ENCODE measurements around the gene STX1B.
"Not testable (repeated sequence)": the region's sequence is repeated elsewhere in the genome, so short reads cannot be mapped to it uniquely, and the experiment has no call there.

STX1B gene

GRCh38 chr16:31010585-31011325 lies at the start of gene STX1B:
STX1B (minus strand) TSS chr16:31010638; CDS start chr16:31010396, 242 bp downstream.
- DNase-seq (ENCODE audit: low spot score) = peak; percentile 20

- DNase-seq (ENCODE audit: low spot score) = no peak
These were observed 45.2 kb upstream of the STX1B start for GRCh38 chr16:31055613-31056012.

- DNase-seq (ENCODE audit: low spot score) = no peak
These were observed 41.7 kb upstream of the STX1B start for GRCh38 chr16:31052114-31052513.

- no peak for DNase-seq (ENCODE audit: low spot score)
These were observed 40.0 kb upstream of the STX1B start for GRCh38 chr16:31050280-31051030.

- no peak for DNase-seq (ENCODE audit: low spot score)
These were observed 33.6 kb upstream of the STX1B start for GRCh38 chr16:31043898-31044481.

GRCh38 chr16:31043352-31043751 lies 32.9 kb upstream of the STX1B start:
- DNase-seq (ENCODE audit: low spot score) = no peak

GRCh38 chr16:31042866-31043265 lies 32.4 kb upstream of the STX1B start:
- no peak for DNase-seq (ENCODE audit: low spot score)

GRCh38 chr16:31038993-31039392 lies 28.6 kb upstream of the STX1B start:
- DNase-seq (ENCODE audit: low spot score) = peak; percentile 72

GRCh38 chr16:31036691-31037090 lies 26.3 kb upstream of the STX1B start:
- DNase-seq (ENCODE audit: low spot score) = no peak

- DNase-seq (ENCODE audit: low spot score) = peak; percentile 93
These were observed 23.5 kb upstream of the STX1B start for GRCh38 chr16:31033709-31034492.

- DNase-seq (ENCODE audit: low spot score) = peak; percentile 99
These were observed 22.6 kb upstream of the STX1B start, which contains the start of gene STX4 for GRCh38 chr16:31032736-31033708. STX4 (plus strand) TSS chr16:31033558; CDS start chr16:31033806, 248 bp downstream.

GRCh38 chr16:31031276-31031675 lies 20.8 kb upstream of the STX1B start:
- no peak for DNase-seq (ENCODE audit: low spot score)

GRCh38 chr16:31029272-31029671 lies 18.8 kb upstream of the STX1B start:
- DNase-seq (ENCODE audit: low spot score) = no peak

- no peak for DNase-seq (ENCODE audit: low spot score)
These were observed 14.9 kb upstream of the STX1B start for GRCh38 chr16:31025339-31025738.

GRCh38 chr16:31023627-31024226 lies 13.3 kb upstream of the STX1B start:
- DNase-seq (ENCODE audit: low spot score) = no peak

GRCh38 chr16:31023252-31023602 lies 12.8 kb upstream of the STX1B start:
- no peak for DNase-seq (ENCODE audit: low spot score)

GRCh38 chr16:31022544-31023251 lies 12.3 kb upstream of the STX1B start:
- DNase-seq (ENCODE audit: low spot score) = no peak

- DNase-seq (ENCODE audit: low spot score) = no peak
These were observed 10.1 kb upstream of the STX1B start for GRCh38 chr16:31020536-31020935.

GRCh38 chr16:31017756-31018155 lies 7.3 kb upstream of the STX1B start:
- not testable (repeated sequence) for DNase-seq (ENCODE audit: low spot score)

GRCh38 chr16:31016018-31016417 lies 5.6 kb upstream of the STX1B start:
- no peak for DNase-seq (ENCODE audit: low spot score)

All from globus pallidus (tissue), 1 donor.